GM21825 (cell line): Measurements from ENCODE around the gene PIK3AP1.
"Not testable (repeated sequence)": the region's sequence is repeated elsewhere in the genome, so short reads cannot be mapped to it uniquely, and the experiment has no call there.

ENCODE experiments used
- ATAC-seq: cut with Tn5 transposase; IDR thresholded peaks from one replicate; pipeline ENCODE4 v1.9.1; 2021; ENCODE audit warnings: mild to moderate bottlenecking, moderate library complexity; ENCODE audit not compliant: unreplicated experiment

The PIK3AP1 gene

DNA sequence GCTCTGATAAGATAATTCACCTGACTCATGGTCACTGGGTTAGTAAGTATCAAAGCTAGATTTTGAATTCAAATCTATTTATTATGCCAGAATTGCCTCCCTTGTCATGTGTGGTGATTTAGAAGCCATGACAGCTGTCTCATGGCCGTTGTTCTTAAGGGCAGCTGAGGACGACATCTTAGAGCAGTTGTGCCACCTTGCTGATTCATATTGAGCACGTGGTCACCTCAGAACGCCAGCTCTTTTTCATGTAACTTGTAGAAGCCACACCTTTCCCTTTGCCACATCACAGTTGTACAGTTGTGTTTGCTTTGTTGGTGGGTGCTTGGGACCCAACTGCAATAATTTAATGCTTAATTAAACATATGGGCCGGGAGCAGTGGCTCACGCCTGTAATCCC lies 4.3 kb upstream of the PIK3AP1 start:
- no peak for ATAC-seq

DNA sequence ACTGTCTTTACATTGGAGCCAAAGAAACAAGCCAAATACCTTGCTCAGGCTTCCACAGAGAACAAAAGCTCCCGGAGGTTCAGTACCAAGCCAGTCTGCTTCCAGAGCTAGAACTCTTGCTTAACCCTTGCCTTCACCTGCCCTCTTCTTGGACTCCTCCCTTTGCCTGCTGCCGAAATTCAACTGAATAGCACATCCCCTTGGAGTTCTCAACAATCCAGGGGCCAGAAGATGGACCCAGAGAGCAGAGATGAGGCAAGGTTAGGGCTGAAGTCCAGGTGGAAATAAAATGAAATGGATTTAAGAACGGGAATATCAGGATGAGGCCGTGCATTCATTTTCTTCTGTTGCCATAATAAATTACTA lies 876 bp upstream of the PIK3AP1 start:
- no peak for ATAC-seq

DNA sequence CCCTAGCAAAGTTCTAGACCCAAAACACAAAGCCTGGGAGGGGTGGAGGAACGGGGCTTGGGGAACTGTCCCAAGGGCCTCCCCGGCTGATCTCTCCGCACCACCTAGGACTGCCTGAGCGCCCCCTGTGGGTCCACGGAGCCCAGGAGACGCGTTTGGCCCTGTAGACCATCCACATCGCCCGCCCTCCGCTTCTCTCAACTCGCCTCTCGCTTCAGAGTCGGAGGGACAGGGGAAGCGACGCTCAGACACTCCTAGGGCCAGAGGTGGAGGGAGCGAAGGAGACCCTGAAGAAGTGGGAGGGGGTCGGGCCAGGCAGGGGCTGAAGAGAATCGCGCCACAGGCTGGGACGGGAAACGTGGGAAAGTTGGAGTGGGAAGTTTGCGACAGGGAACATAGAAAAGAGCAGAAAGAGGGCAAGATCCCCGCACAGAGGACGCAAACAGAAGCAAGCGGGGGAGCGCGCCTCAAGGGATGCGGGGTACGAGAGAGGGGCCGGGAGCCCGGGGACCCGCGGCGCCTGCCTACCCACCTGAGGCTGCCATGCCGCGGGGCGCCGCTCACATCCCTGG lies 378 bp downstream of the PIK3AP1 start:
- peak; percentile 47 for ATAC-seq

DNA sequence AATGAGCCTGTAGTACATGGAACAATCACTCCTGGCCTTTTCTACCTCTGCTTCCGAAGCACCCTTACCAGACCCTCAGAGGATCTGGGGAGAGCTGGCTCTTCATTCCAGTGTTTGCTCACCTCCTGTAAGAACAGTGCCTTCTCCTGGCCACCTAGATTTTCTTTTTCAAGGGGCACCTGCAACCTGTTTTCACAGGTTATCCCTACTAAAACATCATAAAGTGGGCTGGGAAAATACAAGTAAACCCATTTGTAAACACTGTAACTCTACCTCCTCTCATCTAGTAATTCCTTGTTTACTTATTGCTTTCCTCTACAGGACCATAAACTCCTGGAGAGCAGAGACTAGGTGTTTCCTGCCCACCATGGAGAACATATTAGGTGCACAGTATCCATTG lies 1.1 kb downstream of the PIK3AP1 start:
- ATAC-seq, result no peak

DNA sequence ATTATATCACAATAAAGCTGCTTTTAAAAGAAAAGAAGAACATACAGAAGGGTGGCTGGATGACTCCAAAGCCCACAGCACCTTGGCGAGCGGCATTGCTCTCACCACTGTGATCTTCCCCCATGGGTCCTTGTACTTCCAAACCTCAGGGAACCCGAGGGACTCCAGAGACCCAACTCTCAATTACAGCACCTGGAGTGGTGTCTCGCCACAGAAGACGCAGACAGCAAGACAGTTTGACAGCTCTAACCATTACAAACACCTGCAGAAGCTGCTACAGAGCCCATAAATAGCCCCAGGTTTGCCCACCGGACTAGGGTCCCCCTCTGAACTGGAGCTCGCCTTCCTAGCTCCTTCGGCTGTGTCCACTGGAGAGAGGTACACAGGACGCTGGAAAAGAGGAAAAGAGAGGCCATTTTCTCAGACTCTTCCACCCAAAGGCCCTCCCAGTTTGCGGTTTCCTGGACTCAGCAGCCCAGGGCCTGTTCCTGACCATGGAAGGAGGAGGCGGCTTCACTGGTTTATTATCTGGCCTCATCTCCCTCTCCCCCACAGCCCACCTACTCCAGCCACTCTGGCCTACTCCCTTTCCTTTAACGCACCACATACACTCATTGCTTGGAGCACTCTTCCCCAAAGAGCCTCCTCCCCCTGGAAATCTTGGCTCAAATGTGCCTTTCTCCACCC lies 1.9 kb downstream of the PIK3AP1 start:
- ATAC-seq, result no peak

DNA sequence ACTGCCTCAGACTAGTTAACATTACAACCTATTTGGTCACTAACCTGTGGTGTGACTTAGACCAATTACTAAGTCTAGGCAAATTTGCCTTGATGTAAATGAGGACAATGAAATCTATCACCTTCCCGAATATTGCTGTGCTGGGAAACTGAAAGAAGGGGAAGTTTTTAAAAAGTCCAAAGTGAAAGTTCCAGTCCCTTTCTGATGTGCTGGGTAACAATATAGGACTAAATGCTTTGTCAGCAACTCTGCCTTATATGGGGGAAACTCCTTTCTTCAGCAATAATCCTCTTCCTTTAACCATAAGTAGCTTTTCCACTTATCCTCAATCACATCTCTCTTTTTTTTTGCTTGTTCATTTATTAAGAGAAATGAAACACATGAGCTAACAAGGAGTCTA lies 3.9 kb downstream of the PIK3AP1 start:
- ATAC-seq, result no peak

DNA sequence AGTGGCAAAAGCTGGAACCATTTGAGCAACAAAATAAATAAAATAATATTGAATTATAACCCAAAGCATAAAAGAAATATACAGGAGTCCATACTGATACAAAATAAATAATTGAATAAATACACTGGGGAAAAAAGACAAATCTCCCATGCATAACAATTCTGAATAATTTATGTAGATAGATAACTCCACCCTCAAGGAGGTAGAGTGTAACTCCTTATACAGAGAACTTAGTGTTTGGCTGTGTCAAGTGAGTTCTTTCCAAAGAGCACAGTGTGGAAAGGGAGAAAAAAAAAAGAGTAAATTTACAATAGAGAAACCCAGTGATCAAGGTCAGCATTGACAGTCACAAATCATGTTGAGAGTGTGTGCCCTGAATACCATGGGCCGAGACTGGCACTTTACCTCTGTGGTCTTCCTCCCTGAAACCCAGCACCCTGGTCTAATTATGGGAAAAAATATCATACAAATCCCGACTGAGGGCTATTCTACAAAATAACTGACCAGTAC lies 5.5 kb downstream of the PIK3AP1 start:
- no peak for ATAC-seq

DNA sequence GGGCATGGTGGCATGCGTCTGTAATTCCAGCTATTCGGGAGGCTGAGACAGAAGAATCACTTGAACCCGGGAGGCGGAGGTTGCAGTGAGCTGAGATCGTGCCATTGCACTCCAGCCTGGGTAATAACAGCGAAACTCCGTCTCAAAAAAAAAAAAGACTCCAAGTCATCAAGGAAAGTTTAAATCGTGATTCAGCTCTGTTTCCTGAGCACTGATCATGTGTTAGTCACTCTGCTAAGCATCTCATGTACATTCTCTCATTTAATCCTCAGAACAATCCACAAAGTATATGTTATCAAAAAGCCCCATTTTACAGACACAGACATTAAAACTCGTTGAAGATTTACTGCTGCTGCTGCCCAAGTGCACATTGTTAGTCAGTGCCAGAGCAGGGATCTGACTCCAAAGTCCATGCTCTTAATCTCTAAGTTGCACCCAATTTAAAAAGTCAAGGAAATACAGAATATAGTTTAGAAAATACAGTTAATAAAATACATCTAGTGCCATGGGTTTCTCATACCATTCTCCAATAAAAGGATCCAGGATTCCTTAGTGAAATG lies 6.2 kb downstream of the PIK3AP1 start:
- no peak for ATAC-seq

DNA sequence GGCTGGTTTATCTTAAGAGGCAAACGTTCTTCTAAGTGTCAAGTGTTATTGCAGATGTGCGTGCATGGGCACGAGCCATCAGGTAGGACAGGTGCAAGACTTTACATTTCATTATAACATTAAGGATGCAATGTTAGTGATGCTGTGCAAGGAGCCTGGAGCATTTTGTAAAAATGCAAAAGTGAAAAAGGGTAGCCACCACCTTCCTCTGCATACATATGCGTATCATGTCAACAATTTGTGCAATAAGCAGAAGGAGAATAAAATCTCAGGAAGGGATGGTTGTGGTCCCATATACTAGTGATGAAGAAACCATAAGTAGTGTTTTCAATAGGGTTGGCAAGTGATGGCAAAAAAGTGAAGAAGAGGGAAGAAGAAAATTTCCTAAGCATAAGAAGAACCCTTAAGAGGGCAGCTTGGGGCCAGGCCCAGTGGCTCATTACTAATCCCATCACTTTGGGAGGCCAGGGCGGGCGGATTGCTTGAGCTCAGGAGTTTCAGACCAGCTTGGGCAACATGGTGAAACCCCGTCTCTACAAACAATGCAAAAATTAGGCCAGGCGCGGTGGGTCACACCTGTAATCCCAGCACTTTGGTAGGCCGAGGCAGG lies 7.5 kb downstream of the PIK3AP1 start:
- ATAC-seq, result no peak

DNA sequence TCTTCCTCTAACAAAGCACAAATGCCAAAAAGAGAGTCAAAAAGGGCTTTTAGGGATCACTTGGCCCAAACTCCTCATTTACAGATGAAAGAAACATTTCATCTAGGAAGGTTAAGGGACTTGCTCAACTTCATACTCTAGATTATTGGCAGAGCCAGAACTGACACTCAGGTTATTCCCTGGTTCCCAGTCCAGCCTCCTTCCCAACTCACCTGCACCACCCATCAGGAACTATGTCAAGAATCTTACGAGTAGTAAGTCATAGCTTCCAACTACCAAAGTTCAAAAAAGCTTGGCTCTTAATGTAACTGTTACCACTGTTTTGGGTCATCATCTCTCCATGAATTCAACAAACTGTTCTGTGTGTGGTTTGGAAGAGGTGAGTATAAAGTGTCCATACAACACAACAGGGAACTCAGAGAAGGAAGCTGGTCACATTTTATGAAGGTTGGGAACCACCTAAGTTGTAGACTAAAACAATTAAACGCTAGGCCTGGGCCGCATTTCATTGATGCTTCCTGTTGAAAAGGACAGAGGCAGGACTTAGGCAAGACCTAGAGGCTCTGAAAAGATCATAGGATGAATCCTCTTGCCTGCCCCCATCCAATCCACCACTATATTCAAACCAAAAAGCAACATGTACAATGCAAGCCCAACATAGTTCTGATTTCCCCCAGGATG lies 9.1 kb downstream of the PIK3AP1 start:
- ATAC-seq, result no peak

DNA sequence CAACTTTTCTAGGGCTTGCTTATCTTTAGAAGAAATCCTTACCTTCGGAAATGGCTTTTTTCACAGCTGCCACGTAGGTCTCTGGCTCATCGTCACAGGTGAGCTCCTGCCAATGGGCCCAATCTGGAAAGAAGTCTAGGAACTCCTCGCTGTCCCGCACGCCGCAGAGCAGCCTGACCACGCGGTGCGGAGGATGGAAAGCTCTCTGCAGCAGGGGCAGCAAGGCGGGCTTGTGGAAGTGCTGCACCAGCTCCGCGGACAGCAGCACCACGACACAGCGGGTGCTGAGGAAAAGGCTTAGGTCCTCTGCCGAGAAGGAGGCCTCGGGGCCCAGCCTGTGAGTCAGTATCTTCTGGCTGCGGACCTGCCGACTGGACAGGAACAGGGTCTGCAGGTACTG lies 10.8 kb downstream of the PIK3AP1 start:
- no peak for ATAC-seq

DNA sequence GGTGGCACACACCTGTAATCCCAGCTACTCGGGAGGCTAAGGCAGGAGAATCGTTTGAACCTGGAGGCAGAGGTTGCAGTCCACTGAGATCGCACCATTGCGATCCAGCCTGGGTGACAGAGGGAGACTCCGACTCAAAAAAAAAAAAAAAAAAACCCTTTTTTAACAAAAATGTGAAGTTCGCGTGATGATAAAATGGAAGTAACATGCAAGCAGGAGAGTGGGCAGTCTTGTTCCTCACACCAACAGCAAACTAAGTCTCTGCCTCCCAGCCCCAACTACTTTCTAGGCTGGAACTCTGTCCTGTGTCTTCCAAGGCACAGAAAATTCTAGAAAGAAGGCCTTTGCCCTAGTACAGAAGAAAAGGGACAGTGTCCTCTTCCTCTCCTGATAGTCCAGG lies 11.3 kb downstream of the PIK3AP1 start:
- no peak for ATAC-seq

DNA sequence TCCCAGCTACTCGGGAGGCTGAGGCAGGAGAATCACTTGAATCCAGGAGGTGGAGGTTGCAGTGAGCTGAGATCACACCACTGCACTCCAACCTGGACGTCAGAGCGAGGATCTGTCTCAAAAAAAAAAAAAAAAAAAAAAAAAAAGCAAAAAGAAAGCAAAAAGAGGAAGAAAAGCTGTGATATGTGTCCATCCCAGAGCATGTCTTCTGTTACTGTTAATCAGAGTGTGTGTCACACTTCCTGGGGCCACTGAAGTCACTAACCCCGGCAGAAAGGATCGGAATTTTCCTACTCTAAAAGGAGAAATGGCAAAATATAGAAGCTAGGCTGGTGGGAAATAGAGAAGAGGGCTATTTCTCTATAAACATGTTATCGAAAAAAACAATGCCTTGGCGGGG lies 11.9 kb downstream of the PIK3AP1 start:
- no peak for ATAC-seq

DNA sequence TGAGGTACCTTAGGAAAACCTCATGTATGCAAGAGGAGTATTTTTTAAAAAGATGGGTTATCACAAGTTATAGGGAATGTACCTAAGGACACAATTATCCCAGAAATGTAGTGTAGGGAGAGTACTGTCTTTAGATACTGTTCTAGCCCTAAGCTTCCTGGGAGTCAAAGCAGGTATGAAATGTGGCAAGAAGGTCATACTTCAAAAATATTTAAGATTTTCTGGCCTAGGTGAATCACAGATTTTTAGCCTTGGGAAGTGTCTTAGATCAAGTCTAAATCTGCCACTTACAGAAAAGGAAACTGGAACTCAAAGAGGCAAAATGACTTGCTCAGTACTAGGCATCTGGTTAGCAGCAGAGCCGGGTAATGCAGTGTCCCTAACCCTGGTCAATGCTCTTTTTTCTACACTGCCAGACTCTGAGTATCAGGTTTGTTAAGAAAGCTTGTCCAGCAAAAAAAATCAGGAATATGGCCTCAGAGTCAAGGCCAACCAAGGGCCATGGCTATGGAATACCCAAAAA lies 13.9 kb downstream of the PIK3AP1 start:
- no peak for ATAC-seq

DNA sequence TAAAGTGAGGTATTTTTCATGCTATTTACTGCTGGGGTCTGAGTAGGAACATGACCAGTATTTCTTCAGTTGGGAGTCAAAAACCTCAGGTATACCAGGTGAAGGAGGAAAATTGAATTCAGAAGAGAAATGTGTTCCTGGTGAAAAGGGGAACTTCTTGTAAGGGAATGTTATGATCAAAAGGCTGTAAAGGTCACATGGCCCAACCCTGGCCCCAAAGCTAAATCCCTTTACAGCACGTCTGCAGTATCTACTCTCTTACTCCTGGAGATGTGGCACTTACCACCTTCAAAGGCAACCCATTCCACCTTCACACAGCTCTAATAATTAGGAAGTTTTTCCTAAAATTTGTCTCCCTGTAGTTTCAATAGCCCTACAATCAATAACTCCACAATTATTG lies 15.2 kb downstream of the PIK3AP1 start:
- no peak for ATAC-seq

DNA sequence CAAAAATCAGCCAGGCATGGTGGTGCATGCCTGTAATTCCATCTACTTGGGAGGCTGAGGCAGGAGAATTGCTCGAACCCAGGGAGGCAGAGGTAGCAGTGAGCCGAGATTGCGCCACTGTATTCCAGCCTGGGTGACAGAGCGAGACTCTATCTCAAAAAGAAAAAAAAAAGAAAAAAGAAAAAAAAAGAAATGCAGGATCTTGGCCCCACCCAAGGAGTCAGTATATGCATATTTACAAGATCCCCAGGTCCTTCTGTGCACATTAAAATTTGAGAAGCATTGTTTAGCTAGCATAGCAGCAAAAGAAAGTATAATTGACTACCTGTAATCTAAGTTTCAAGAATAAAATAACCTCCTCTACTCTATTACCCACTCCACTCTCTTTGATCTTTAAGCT lies 15.8 kb downstream of the PIK3AP1 start:
- ATAC-seq, result no peak

DNA sequence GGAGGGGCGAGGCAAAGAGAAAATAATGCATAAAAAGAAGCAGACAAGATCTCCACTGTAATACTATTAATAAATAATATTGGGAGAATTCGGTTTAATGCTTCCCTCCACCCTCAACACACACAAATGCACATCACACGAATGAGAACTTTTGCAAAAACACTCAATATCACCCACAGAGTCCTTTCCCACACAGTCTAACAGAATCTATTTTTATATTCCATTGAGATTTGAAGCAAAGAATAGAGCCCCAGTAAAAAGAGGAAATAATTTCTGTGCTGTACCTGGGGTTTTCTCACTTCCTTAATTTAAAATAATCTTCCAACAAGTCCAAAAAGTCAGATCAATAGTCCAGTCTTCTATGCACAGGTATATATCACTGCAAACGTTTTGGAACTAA lies 17.0 kb downstream of the PIK3AP1 start:
- no peak for ATAC-seq

DNA sequence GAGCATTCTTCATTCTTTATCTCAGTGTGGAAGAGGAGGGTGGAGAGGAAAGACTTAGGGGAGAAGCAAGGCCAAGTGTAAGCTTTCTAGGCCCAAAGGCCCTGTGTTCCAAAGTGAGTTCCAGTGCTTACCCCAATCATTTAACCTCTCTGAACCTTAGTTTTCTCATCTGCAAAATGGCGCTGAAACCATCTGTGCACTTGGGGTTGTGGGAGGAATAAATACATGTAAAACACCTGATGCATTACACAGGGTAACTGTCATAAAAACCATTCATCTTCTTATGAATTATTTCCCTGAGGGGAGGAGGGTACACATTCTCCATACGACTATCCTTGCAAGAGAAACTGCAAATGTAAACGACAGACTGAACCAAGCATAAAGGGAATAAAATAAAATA lies 19.0 kb downstream of the PIK3AP1 start:
- no peak for ATAC-seq

DNA sequence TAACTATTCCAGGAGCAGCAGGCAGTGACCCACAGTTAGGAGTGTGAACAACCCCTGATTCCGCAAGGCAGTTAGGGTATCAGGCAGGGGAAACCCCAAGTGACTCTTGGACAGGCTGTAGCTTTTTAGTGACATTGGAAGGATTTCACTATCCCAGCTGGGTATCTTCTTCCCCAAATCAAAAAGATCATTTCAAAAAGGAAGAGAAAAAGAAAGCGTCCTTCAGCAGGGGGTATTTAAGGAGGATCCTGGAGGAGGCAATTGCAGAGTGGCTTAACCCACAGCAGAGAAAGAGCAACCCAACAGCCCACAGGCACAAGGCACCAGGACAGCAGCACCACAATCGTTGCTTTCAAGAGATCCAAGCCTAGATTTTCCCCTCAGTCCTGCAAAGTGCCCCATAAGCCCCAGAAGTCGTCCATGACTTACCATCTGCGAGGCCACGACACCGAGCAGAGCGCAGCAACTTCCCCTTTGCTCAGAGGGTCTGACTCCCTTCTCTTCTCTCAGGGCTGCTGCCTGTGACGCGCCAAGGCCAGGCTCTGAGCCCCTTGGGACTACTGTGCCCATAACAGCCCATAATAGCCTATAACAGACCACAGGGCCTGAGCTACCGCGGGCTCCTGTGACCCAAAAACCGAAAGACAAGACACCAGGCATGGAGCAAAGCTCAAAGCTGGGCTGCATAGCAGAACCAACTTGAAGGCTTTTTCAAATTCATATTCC lies 19.8 kb downstream of the PIK3AP1 start:
- ATAC-seq, result peak; percentile 67

DNA sequence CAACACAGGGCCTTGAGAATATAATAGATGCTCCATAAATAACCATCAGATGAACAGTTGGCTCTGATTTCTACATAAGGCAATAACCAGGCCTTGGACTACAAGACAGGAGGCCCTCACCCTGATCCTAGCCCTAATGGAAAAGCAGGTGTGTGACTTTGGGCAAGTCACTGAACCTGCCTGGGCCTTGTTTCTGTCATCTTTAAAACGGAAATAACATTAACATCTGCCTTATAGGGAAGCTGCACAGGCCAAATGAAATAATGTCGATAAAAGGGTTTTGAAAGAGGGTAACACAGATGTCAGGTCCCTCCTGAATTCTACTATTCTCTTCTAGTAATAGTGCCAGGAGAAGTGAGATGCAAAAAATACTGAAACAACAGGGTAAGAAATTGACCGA lies 20.7 kb downstream of the PIK3AP1 start:
- ATAC-seq, result no peak

DNA sequence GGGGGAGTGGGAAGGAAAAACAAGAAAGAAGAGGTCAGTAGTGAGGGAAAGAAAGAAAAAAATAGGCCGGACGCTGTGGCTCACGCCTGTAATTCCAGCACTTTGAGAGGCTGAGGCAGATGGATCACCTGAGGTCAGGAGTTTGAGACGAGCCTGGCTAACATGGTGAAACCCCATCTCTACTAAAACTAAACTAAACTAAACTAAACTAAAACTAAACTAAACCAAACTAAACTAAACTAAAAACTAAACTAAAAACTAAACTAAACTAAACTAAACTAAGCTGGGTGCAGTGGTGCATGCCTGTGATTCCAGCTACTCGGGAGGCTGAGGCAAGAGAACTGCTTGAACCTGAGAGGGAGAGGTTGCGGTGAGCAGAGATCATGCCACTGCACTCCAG lies 22.0 kb downstream of the PIK3AP1 start:
- not testable (repeated sequence) for ATAC-seq
